ENCODE measurements around the gene BICC1. TPM values are rescaled to one million over a fixed set of nuclear protein-coding genes. Genes with fewer than 3 reads are reported as not detected.

The BICC1 gene
- total and polyA plus RNA-seq, 2 donors (not counting 1 experiment from before 2014, with no cell fraction given): not detected

DNA sequence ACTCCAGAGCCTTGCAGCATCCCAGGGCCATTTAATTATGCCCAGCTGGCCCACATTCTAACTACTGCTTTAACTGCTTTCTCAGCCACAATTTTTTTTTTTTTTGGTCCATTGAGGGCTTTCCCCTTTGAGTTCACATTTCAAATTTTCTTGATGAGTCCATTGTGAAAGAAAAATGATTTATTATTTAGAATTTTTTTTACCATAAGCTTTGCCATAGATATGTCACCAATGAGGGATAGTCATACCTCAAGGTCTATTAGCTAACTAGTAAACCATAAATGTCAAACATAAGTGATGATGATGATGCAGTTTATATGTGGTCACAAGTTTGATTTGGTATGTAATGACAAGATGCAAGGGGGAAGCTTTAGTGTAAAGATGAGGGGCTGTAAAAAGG is 282.9 kb downstream of the BICC1 start:
- Histone ChIP-seq H3K79me2 (ENCODE audit: control insufficient read depth, insufficient read depth, low read length) (no peaks in the 10 kb centered on the region), H3K9ac (ENCODE audit: low read length) (no peak overlapping the region), H4K20me1 (ENCODE audit: control insufficient read depth, insufficient read depth, low read length, poor library complexity, severe bottlenecking) (no peaks in the 10 kb centered on the region), H3K27me3 (replicated peaks in 1 of 4; ENCODE audit: control extremely low read depth in 1 of 4, control insufficient read depth in 3 of 4, insufficient read depth in 4 of 4, low read length in 3 of 4) (no peaks in the 10 kb centered on the region), H3K4me2 (replicated peaks; ENCODE audit: low read depth, low read length, poor library complexity, severe bottlenecking) (no peak overlapping the region), H3K4me3 (ENCODE audit: control extremely low read depth in 1 of 5, extremely low read depth in 1 of 5, insufficient read depth in 1 of 5, low read depth in 2 of 5, low read length in 4 of 5) (no peak overlapping the region), H3K4me1 (ENCODE audit: control insufficient read depth in 2 of 2, insufficient read depth in 2 of 2, low read length in 2 of 2) (no peaks in the 10 kb centered on the region), H3K27ac (ENCODE audit: low read length in 2 of 2) (no peak overlapping the region), H2AFZ (ENCODE audit: insufficient read depth, low read depth, low read length, poor library complexity, severe bottlenecking) (no peak overlapping the region), H3K36me3 (replicated peaks in 1 of 2; ENCODE audit: control extremely low read depth in 1 of 2, control insufficient read depth in 1 of 2, extremely low read depth in 1 of 2, insufficient read depth in 2 of 2, low read length in 1 of 2) (no peaks in the 10 kb centered on the region), H3K9me3 (ENCODE audit: control extremely low read depth in 1 of 3, control insufficient read depth in 2 of 3, insufficient read depth in 1 of 3, low read length in 2 of 3) (no peaks in the 10 kb centered on the region)
- TF ChIP-seq, protein P1, sequence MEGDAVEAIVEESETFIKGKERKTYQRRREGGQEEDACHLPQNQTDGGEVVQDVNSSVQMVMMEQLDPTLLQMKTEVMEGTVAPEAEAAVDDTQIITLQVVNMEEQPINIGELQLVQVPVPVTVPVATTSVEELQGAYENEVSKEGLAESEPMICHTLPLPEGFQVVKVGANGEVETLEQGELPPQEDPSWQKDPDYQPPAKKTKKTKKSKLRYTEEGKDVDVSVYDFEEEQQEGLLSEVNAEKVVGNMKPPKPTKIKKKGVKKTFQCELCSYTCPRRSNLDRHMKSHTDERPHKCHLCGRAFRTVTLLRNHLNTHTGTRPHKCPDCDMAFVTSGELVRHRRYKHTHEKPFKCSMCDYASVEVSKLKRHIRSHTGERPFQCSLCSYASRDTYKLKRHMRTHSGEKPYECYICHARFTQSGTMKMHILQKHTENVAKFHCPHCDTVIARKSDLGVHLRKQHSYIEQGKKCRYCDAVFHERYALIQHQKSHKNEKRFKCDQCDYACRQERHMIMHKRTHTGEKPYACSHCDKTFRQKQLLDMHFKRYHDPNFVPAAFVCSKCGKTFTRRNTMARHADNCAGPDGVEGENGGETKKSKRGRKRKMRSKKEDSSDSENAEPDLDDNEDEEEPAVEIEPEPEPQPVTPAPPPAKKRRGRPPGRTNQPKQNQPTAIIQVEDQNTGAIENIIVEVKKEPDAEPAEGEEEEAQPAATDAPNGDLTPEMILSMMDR (IDR thresholded peaks at IDR 0.05): no peak
- no peak for TF ChIP-seq EZH2 (IDR thresholded peaks at IDR 0.05; ENCODE audit: borderline replicate concordance, insufficient read depth, low read depth, low read length, poor library complexity, severe bottlenecking)
- DNase-seq (no peak), ATAC-seq (ENCODE audit: low read depth) (no peak)
- intact Hi-C loops (cut with micrococcal nuclease): no loop called here
- Mint-ChIP-seq H3K27ac (no peak overlapping the region), H3K4me3 (no peak overlapping the region), H3K4me1 (no peaks in the 10 kb centered on the region), H3K9me3 (ENCODE audit: insufficient read depth) (no peaks in the 10 kb centered on the region), H3K27me3 (no peaks in the 10 kb centered on the region)
- POLR2A ChIA-PET: no interaction called here
- CTCF ChIA-PET: interaction anchor here (1.1 kb wide), 1 partner anchor 27 kb away, joined by 3 read pairs; no protein-coding TSS in a partner anchor

DNA sequence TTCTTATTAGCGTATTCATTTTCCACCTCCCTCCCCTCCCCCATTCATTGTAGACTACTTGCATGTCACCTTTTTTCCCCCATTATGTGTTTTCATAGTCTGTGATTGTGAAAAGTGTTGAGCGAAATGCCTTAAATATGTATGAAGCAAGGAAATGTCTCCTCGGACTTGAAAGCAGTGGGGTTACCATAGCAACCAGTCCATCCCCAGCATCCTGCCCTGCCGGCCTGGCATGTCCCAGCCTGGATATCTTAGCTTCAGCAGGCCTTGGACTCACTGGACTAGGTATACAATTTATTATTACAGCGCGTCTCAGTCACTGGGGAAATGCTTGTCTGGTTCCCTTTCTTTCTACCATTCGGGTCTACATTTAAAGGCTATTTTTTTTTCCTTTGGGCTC is 283.6 kb downstream of the BICC1 start:
- no peaks in the 10 kb centered on the region for H3K36me3 ChIP-seq (replicated peaks in 1 of 2; ENCODE audit: control extremely low read depth in 1 of 2, control insufficient read depth in 1 of 2, extremely low read depth in 1 of 2, insufficient read depth in 2 of 2, low read length in 1 of 2)
- ChIA-PET POLR2A (no interaction called here), CTCF (no interaction called here)
- H3K79me2 ChIP-seq (ENCODE audit: control insufficient read depth, insufficient read depth, low read length): no peaks in the 10 kb centered on the region
- H2AFZ ChIP-seq (ENCODE audit: insufficient read depth, low read depth, low read length, poor library complexity, severe bottlenecking): no peak overlapping the region
- no peak overlapping the region for H3K4me3 ChIP-seq (ENCODE audit: control extremely low read depth in 1 of 5, extremely low read depth in 1 of 5, insufficient read depth in 1 of 5, low read depth in 2 of 5, low read length in 4 of 5)
- H3K9me3 ChIP-seq (ENCODE audit: control extremely low read depth in 1 of 3, control insufficient read depth in 2 of 3, insufficient read depth in 1 of 3, low read length in 2 of 3): no peaks in the 10 kb centered on the region
- H3K9ac ChIP-seq (ENCODE audit: low read length): no peak overlapping the region
- H3K27me3 ChIP-seq (replicated peaks in 1 of 4; ENCODE audit: control extremely low read depth in 1 of 4, control insufficient read depth in 3 of 4, insufficient read depth in 4 of 4, low read length in 3 of 4): no peaks in the 10 kb centered on the region
- Mint-ChIP-seq H3K4me3 (no peak overlapping the region), H3K4me1 (no peaks in the 10 kb centered on the region), H3K9me3 (ENCODE audit: insufficient read depth) (no peaks in the 10 kb centered on the region), H3K27me3 (no peaks in the 10 kb centered on the region), H3K27ac (no peak overlapping the region)
- intact Hi-C loops (cut with micrococcal nuclease): no loop called here
- TF ChIP-seq EZH2 (IDR thresholded peaks at IDR 0.05; ENCODE audit: borderline replicate concordance, insufficient read depth, low read depth, low read length, poor library complexity, severe bottlenecking): no peak
- TF ChIP-seq, protein P1 (IDR thresholded peaks at IDR 0.05): no peak
- no peaks in the 10 kb centered on the region for H3K4me1 ChIP-seq (ENCODE audit: control insufficient read depth in 2 of 2, insufficient read depth in 2 of 2, low read length in 2 of 2)
- H3K27ac ChIP-seq (ENCODE audit: low read length in 2 of 2): no peak overlapping the region
- WGBS (ENCODE audit: insufficient coverage): 100% methylated on average over 1 of the region's 7 CpGs
- ATAC-seq (ENCODE audit: low read depth) (no peak), DNase-seq (no peak)
- H4K20me1 ChIP-seq (ENCODE audit: control insufficient read depth, insufficient read depth, low read length, poor library complexity, severe bottlenecking): no peaks in the 10 kb centered on the region
- H3K4me2 ChIP-seq (replicated peaks; ENCODE audit: low read depth, low read length, poor library complexity, severe bottlenecking): no peak overlapping the region

Measured in B cell (primary cell).